Erythroblast (primary cell): Measurements from ENCODE around the gene P2RX2.

Experiments
- GATA1 ChIP-seq: IDR thresholded peaks from 2 replicates; pipeline ENCODE4 v1.6.1; 2011; ENCODE audit warnings: low read depth, mild to moderate bottlenecking, control low read depth, low read length, moderate library complexity
- POLR2A ChIP-seq: IDR thresholded peaks from 2 replicates; pipeline ENCODE4 v1.6.1; 2011; ENCODE audit warnings: mild to moderate bottlenecking, low read length

- TF ChIP-seq POLR2A (no peak), GATA1 (no peak)
Observed at GRCh38 chr12:132582582-132583410, 35.8 kb upstream of the P2RX2 start.
